Stomach (tissue), 9 donors: ENCODE data around the gene ACTL7A. TPM values are rescaled to one million over a fixed set of nuclear protein-coding genes. Genes with fewer than 3 reads are reported as not detected.

Experiments used
- DNase-seq, 2 donors: peaks; one replicate each; pipeline versions ENCODE4 v3.0.0 to v3.0.0-alpha.2; 2013 to 2019
- H3K27ac ChIP-seq, 5 donors: fragments of 200-600 bp in 4 of 5; sonication (generic) in 4 of 5; one replicate each; pipeline ENCODE4 v1.5.1; 2013 to 2019; ENCODE audit warnings: mild to moderate bottlenecking in 1 of 5, moderate library complexity in 1 of 5
- H3K27me3 ChIP-seq, 3 donors: fragments of 200-600 bp; sonication (generic); one replicate each; pipeline ENCODE4 v1.5.1; 2017 to 2019; ENCODE audit warnings: mixed run types in 1 of 3
- H3K36me3 ChIP-seq, 4 donors: fragments of 200-600 bp; sonication (generic); 1 replicate in 3 of 4; 2 replicates in 1 of 4; pipeline ENCODE4 v1.5.1; 2016 to 2019
- H3K4me1 ChIP-seq, 4 donors: fragments of 200-600 bp; sonication (generic); one replicate each; pipeline ENCODE4 v1.5.1; 2016 to 2019
- H3K4me3 ChIP-seq, 4 donors: fragments of 200-600 bp; sonication (generic) in 3 of 4; one replicate each; pipeline ENCODE4 v1.5.1; 2016 to 2019; ENCODE audit warnings: mild to moderate bottlenecking in 1 of 4
- H3K9me3 ChIP-seq, 4 donors: fragments of 200-600 bp; sonication (generic); one replicate each; pipeline ENCODE4 v1.5.1; 2016 to 2019
- CTCF ChIP-seq, 7 experiments: fragments of 450-650 bp in 4 of 7; fragments of 200-600 bp in 3 of 7; sonication (generic) in 3 of 7; IDR thresholded peaks; one replicate each; pipeline ENCODE4 v1.5.1; 2016 to 2019; ENCODE audit warnings: antibody characterized with exemption in 7 of 7, control low read depth in 2 of 7, mild to moderate bottlenecking in 1 of 7
- EP300 ChIP-seq: sonication (generic); formaldehyde crosslinking; IDR thresholded peaks from one replicate; pipeline ENCODE4 v1.6.1; 2017; ENCODE audit warnings: antibody characterized with exemption
- POLR2A ChIP-seq, 4 donors: fragments of 450-650 bp; IDR thresholded peaks; one replicate each; pipeline ENCODE4 v1.6.1; 2016; ENCODE audit warnings: antibody characterized with exemption in 4 of 4, control low read depth in 2 of 4, mild to moderate bottlenecking in 1 of 4, moderate library complexity in 1 of 4
- POLR2AphosphoS5 ChIP-seq, 3 donors: sonication (generic); formaldehyde crosslinking; IDR thresholded peaks; one replicate each; pipeline ENCODE4 v1.6.1; 2016; ENCODE audit warnings: antibody characterized with exemption in 3 of 3
- WGBS, 5 donors: extraction: QIAGEN DNeasy Blood & Tissue Kit in 3 of 5; methylation state at CpG; one replicate each; pipeline versions ENCODE4 v1.1.5 to v1.1.7; 2013 to 2018; 5-methylcytosine and 5-hydroxymethylcytosine counted together
- intact Hi-C: fragments of 100-400 bp; cut with DNase I; formaldehyde crosslinking; loops from one replicate; pipeline ENCODE4 v1.15.1; 2023; ENCODE audit warnings: low total_unique reads
- polyA plus RNA-seq, 3 donors: library from polyadenylated mRNA; stranded (reverse); fragments of 200-250 nt; gene quantifications; one replicate each; pipeline ENCODE4 v1.2.3, GENCODE V29; 2013
- total RNA-seq, 5 donors: library from RNA; depleted of rRNA; stranded (reverse); fragments of >200 nt; gene quantifications; one replicate each; pipeline versions ENCODE4 v1.1.0 to v1.2.3, GENCODE V29; 2014 to 2016
- donor health status: healthy with polysubstance abuse.
- donor health status: Bipolar disorder and iron deficiency.
- donor health status: healthy.

Gene ACTL7A
- total and polyA plus RNA-seq, 8 donors = not detected

DNA sequence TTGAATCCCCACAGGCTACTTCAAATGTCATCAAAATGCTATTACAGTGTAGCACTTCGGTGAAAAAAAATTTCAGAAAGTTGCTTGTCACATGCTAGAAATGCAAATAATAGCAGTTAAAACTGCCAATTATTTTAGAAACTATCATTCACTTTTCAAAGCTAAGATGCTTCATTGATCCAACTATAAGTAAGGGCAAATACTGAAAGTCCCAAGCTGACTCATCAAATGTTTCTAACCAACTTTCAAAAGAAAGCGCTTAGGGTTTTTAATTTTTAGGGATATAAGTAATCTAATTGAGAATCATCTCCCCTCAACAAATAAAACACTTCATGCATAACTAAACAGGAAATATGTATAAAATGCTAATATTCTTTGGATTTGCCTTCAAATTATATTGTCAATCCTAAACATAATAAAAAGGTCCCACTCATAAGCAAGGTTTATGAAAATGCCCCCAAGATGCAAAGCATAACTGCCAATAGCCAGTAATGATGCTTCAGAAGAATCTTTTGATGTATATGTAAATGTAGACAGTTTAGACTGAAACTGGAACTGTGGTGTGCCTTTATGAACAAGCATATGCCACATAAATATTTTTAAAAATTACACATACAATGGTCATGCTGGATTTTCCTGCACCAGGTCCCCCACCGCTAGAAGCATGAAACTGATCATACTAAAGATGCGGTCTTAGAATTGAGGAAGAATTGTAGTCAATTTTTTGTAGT, 12.2 kb downstream of the ACTL7A start:
- no peak for DNase-seq
- H3K9me3 ChIP-seq = no peaks in the 10 kb centered on the region
- H3K27ac ChIP-seq = no peak overlapping the region
- H3K27me3 ChIP-seq = no peaks in the 10 kb centered on the region
- intact Hi-C loops = no loop called here
- H3K4me1 ChIP-seq = no peaks in the 10 kb centered on the region
- 91 to 95% (median 93%) methylated on average over 4 of the region's 4 CpGs for WGBS, 5 donors
- H3K4me3 ChIP-seq = no peak overlapping the region
- H3K36me3 ChIP-seq = peaks cover 66 to 100% (median 97%) of the 10 kb centered on the region in 4 donors
- no peak for TF ChIP-seq EP300
- no peak for TF ChIP-seq POLR2A (IDR thresholded peaks at IDR 0.05)
- no peak for TF ChIP-seq CTCF (IDR thresholded peaks at IDR 0.05)
- TF ChIP-seq POLR2AphosphoS5 (IDR thresholded peaks at IDR 0.05) = no peak

DNA sequence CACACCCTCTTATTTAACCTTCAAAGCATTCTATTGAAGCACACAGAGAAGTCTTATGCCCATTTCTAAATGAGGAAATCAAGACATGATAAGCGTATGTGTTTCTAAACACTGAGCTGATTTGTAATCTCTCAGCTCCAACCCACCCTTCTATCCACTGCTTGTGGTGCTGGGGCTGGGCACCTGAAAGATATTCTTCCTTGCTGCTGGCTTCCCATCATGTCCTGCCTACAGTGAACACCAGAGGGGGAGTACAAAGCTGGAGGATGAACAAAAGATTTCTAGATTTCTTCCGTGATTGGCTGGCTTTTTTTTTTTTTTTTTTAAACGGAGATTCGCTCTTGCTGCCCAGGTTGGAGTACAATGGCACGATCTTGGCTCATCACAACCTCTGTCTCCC, 14.4 kb downstream of the ACTL7A start:
- 85 to 98% (median 92%) methylated on average over 5 of the region's 5 CpGs for WGBS, 5 donors
- peaks cover 71 to 100% (median 99%) of the 10 kb centered on the region in 4 donors for H3K36me3 ChIP-seq
- no peaks in the 10 kb centered on the region for H3K9me3 ChIP-seq
- H3K4me1 ChIP-seq = no peaks in the 10 kb centered on the region
- no peak for DNase-seq
- no peak overlapping the region for H3K27ac ChIP-seq
- no peak overlapping the region for H3K4me3 ChIP-seq
- TF ChIP-seq POLR2AphosphoS5 (IDR thresholded peaks at IDR 0.05) (no peak), CTCF (IDR thresholded peaks at IDR 0.05) (no peak)
- H3K27me3 ChIP-seq = no peaks in the 10 kb centered on the region
- intact Hi-C loops = no loop called here

GRCh38 chr9:108877524-108877923, 15.5 kb downstream of the ACTL7A start:
- Histone ChIP-seq H3K9me3 (no peaks in the 10 kb centered on the region), H3K4me1 (no peaks in the 10 kb centered on the region), H3K4me3 (no peak overlapping the region), H3K27ac (no peak overlapping the region), H3K27me3 (no peaks in the 10 kb centered on the region), H3K36me3 (peaks cover 65 to 100% (median 99%) of the 10 kb centered on the region in 4 donors)
- no peak for DNase-seq
- intact Hi-C loops = no loop called here
- WGBS, 5 donors = 93 to 99% (median 97%) methylated on average over 2 of the region's 2 CpGs
- TF ChIP-seq POLR2AphosphoS5 (IDR thresholded peaks at IDR 0.05) = no peak
- TF ChIP-seq POLR2A (IDR thresholded peaks at IDR 0.05) = no peak
- no peak for TF ChIP-seq EP300
- no peak for TF ChIP-seq CTCF (IDR thresholded peaks at IDR 0.05)

DNA sequence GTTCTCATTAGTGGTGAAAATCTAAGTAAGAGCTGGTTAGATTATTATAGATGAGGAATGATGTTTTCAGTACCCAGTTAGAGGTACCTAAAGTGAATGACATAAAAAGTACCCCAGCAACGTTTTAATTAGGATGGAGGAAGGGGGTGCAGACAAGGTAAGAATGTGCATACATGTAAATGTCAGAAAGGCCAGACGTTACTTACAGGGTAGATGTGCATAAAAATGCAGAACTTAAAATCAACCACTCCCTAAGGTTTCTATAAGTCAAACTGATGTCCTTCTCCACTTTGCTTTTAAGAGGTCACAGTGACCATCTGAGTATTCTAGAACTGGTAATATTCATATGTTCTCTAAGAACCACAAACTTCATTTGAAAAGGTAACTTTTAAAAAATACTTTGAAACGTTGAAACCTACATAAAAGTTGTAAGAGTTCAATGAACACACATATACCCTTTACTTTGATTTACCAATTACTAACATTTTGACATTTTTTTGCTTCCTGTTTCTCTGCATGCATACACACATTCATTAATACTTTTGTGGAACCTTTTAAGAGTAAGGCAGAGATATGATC, 18.8 kb downstream of the ACTL7A start:
- intact Hi-C loops = no loop called here
- DNase-seq = no peak
- Histone ChIP-seq H3K27ac (no peak overlapping the region), H3K4me1 (peaks cover 0 to 2% (median 0%) of the 10 kb centered on the region in 4 donors), H3K4me3 (no peak overlapping the region), H3K27me3 (no peaks in the 10 kb centered on the region), H3K9me3 (no peaks in the 10 kb centered on the region), H3K36me3 (peaks cover 39 to 84% (median 81%) of the 10 kb centered on the region in 4 donors)
- no peak for TF ChIP-seq EP300
- no peak for TF ChIP-seq POLR2A (IDR thresholded peaks at IDR 0.05)
- no peak for TF ChIP-seq CTCF (IDR thresholded peaks at IDR 0.05)
- no peak for TF ChIP-seq POLR2AphosphoS5 (IDR thresholded peaks at IDR 0.05)
- WGBS, 5 donors = 67 to 84% (median 78%) methylated on average over 3 of the region's 3 CpGs
